HepG2 (cell line): ENCODE data around the gene LBX2. TPM values are rescaled to one million over a fixed set of nuclear protein-coding genes. Genes with fewer than 3 reads are reported as not detected.

ENCODE experiments used
- BRF2 ChIP-seq: sonication (generic); formaldehyde crosslinking; IDR thresholded peaks from 2 replicates; pipeline ENCODE4 v1.8.1; 2022; ENCODE audit warnings: mild to moderate bottlenecking, missing genetic modification reagents
- ELF4 ChIP-seq: sonication (generic); formaldehyde crosslinking; IDR thresholded peaks from 2 replicates; pipeline ENCODE4 v1.5.0; 2020; ENCODE audit warnings: missing genetic modification reagents, mild to moderate bottlenecking, moderate library complexity, borderline replicate concordance
- ETV5 ChIP-seq: IDR thresholded peaks from 2 replicates; pipeline ENCODE4 v1.6.1; 2018; ENCODE audit warnings: missing biosample characterization, missing genetic modification reagents, inconsistent platforms, borderline replicate concordance
- FOXK1 ChIP-seq: sonication (generic); formaldehyde crosslinking; IDR thresholded peaks from 2 replicates; pipeline ENCODE4 v1.4.0; 2020; ENCODE audit warnings: low read depth, missing genetic modification reagents, borderline replicate concordance
- HHEX ChIP-seq: IDR thresholded peaks from 2 replicates; pipeline ENCODE4 v1.6.1; 2016; ENCODE audit warnings: control low read depth
- HNF4A ChIP-seq: sonication (generic); formaldehyde crosslinking; IDR thresholded peaks from 2 replicates; pipeline ENCODE4 v1.4.0; 2020; ENCODE audit warnings: missing genetic modification reagents
- JARID2 ChIP-seq: sonication (generic); formaldehyde crosslinking; IDR thresholded peaks from 2 replicates; pipeline ENCODE4 v1.8.1; 2023; ENCODE audit warnings: missing genetic modification reagents, inconsistent platforms; ENCODE audit not compliant: insufficient replicate concordance
- PHB2 ChIP-seq: fragments of 450-650 bp; IDR thresholded peaks from 2 replicates; pipeline ENCODE4 v1.6.1; 2018; ENCODE audit not compliant: partially characterized antibody
- SMAD1 ChIP-seq: sonication (generic); formaldehyde crosslinking; IDR thresholded peaks from 2 replicates; pipeline ENCODE4 v1.4.0; 2020; ENCODE audit warnings: missing genetic modification reagents, low read depth, mild to moderate bottlenecking, borderline replicate concordance
- ZFP41 ChIP-seq: sonication (generic); formaldehyde crosslinking; IDR thresholded peaks from 2 replicates; pipeline ENCODE4 v1.4.0; 2020; ENCODE audit warnings: mild to moderate bottlenecking, missing genetic modification reagents, borderline replicate concordance
- ZNF333 ChIP-seq: sonication (generic); formaldehyde crosslinking; IDR thresholded peaks from 2 replicates; pipeline ENCODE4 v1.4.0; 2020; ENCODE audit warnings: mild to moderate bottlenecking, missing genetic modification reagents, borderline replicate concordance
- ZNF335 ChIP-seq: sonication (generic); formaldehyde crosslinking; IDR thresholded peaks from 2 replicates; pipeline ENCODE4 v1.4.0; 2020; ENCODE audit warnings: missing genetic modification reagents
- ZNF770 ChIP-seq: sonication (generic); formaldehyde crosslinking; IDR thresholded peaks from 2 replicates; pipeline ENCODE4 v1.5.0; 2020; ENCODE audit warnings: mild to moderate bottlenecking, missing genetic modification reagents
- ZZZ3 ChIP-seq: sonication (generic); formaldehyde crosslinking; IDR thresholded peaks from 2 replicates; pipeline ENCODE4 v1.4.0; 2020; ENCODE audit warnings: missing genetic modification reagents, mild to moderate bottlenecking, borderline replicate concordance
- polyA plus RNA-seq, 8 experiments: library from polyadenylated mRNA; depleted of rRNA in 3 of 8; stranded (reverse) in 7 of 8; unstranded in 1 of 8; fragments of >200 nt; fragmentation: Illumina TruSeq in 4 of 8; extraction: Trizol in 4 of 8; gene quantifications; 2 replicates each; pipeline versions ENCODE4 v1.2.1 to v1.2.3, GENCODE V29; 2011 to 2016; ENCODE audit warnings: low read depth in 4 of 8, missing spikeins in 1 of 8, mixed read lengths in 1 of 8; ENCODE audit not compliant: insufficient read depth in 1 of 8
- total RNA-seq, 5 experiments: library from RNA; depleted of rRNA; stranded (reverse); fragments of >200 nt; fragmentation: Illumina TruSeq; extraction: Trizol; gene quantifications; 2 replicates each; pipeline ENCODE4 v1.2.3, GENCODE V29; 2016; ENCODE audit warnings: low read depth in 1 of 5
- TF ChIP-seq, protein P1 (sequence below): sonication (generic); formaldehyde crosslinking; IDR thresholded peaks from 2 replicates; pipeline ENCODE4 v1.5.0; 2020; ENCODE audit warnings: mild to moderate bottlenecking, missing genetic modification reagents
- TF ChIP-seq, protein P2 (sequence below): sonication (generic); formaldehyde crosslinking; IDR thresholded peaks from 2 replicates; pipeline ENCODE4 v1.8.1; 2022; ENCODE audit warnings: low read depth, mild to moderate bottlenecking, missing genetic modification reagents
- TF ChIP-seq, protein P3 (sequence below): sonication (generic); formaldehyde crosslinking; IDR thresholded peaks from 2 replicates; pipeline ENCODE4 v1.8.1; 2023; ENCODE audit warnings: missing genetic modification reagents, mild to moderate bottlenecking, borderline replicate concordance

Gene LBX2
- total and polyA plus RNA-seq, 2 of the 13 experiments (the other 11 are each of a cell fraction or from before 2014, with no cell fraction given) = 6.4 to 8.1 TPM

DNA sequence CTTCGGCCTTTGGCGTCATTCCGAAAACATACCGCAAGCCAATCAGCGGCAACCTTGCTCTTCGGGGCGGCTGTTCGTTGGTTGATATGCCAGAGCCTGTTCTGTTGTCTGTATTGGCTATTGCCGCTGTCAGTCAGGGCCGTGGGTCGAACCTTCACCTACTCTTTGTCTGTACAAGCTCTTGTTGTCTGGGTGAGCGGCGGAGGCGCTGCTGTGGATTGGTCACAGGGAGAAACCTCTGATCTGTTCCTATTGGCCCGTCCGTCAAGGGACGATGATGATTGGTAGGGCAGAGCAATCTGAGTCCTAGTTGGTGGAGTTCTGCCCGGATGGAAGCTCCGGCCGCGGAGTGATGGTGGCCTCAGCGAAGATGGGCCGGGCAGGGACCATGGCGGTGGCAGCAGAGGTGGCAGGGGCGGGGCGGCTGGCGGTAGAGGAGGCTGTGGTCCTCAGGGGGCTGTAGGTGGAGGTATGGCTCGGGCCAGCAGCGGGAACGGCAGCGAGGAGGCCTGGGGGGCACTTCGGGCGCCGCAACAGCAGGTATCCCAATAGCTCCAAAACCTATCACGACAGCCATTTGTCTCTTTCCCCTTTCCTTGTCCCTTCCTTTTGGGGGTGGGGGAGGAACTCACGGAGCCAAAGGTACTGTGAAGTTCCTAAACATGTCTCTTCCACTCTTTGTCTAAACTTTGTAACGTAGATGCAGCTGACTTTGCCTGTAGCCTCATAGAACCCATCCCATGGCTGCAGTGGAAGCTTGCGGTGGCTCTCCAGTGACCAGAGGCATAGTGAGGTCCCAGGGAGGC, 41.1 kb downstream of the LBX2 start, which contains the start of gene WBP1 (continued):
- TF ChIP-seq BRF2 (CRISPR knock-in tag) (no peak), ZFP41 (CRISPR knock-in tag) (peak; percentile 14; the same call in 1 of the 2 replicates), ELF4 (CRISPR knock-in tag) (no peak), ZZZ3 (0 out of 2 replicates have a peak, but pooled peaks have one; percentile 8), HNF4A (CRISPR knock-in tag) (0 out of 2 replicates have a peak, but pooled peaks have one; percentile 3), FOXK1 (CRISPR knock-in tag) (peak; percentile 80), HHEX (no peak), JARID2 (CRISPR knock-in tag) (no peak), ZNF770 (no peak), SMAD1 (CRISPR knock-in tag) (no peak; the same call in 1 of the 2 replicates), ETV5 (CRISPR knock-in tag) (no peak), ZNF333 (CRISPR knock-in tag) (no peak; the same call in 1 of the 2 replicates), PHB2 (no peak), ZNF335 (CRISPR knock-in tag) (0 out of 2 replicates have a peak, but pooled peaks have one; percentile 13)
- TF ChIP-seq, protein P1, sequence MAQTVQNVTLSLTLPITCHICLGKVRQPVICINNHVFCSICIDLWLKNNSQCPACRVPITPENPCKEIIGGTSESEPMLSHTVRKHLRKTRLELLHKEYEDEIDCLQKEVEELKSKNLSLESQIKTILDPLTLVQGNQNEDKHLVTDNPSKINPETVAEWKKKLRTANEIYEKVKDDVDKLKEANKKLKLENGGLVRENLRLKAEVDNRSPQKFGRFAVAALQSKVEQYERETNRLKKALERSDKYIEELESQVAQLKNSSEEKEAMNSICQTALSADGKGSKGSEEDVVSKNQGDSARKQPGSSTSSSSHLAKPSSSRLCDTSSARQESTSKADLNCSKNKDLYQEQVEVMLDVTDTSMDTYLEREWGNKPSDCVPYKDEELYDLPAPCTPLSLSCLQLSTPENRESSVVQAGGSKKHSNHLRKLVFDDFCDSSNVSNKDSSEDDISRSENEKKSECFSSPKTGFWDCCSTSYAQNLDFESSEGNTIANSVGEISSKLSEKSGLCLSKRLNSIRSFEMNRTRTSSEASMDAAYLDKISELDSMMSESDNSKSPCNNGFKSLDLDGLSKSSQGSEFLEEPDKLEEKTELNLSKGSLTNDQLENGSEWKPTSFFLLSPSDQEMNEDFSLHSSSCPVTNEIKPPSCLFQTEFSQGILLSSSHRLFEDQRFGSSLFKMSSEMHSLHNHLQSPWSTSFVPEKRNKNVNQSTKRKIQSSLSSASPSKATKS (CRISPR knock-in tag) = peak; percentile 74; the same call in 1 of the 2 replicates
- TF ChIP-seq, protein P2, sequence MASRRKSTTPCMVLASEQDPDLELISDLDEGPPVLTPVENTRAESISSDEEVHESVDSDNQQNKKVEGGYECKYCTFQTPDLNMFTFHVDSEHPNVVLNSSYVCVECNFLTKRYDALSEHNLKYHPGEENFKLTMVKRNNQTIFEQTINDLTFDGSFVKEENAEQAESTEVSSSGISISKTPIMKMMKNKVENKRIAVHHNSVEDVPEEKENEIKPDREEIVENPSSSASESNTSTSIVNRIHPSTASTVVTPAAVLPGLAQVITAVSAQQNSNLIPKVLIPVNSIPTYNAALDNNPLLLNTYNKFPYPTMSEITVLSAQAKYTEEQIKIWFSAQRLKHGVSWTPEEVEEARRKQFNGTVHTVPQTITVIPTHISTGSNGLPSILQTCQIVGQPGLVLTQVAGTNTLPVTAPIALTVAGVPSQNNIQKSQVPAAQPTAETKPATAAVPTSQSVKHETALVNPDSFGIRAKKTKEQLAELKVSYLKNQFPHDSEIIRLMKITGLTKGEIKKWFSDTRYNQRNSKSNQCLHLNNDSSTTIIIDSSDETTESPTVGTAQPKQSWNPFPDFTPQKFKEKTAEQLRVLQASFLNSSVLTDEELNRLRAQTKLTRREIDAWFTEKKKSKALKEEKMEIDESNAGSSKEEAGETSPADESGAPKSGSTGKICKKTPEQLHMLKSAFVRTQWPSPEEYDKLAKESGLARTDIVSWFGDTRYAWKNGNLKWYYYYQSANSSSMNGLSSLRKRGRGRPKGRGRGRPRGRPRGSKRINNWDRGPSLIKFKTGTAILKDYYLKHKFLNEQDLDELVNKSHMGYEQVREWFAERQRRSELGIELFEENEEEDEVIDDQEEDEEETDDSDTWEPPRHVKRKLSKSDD (CRISPR knock-in tag) = peak; percentile 78; the same call in 1 of the 2 replicates
- TF ChIP-seq, protein P3, sequence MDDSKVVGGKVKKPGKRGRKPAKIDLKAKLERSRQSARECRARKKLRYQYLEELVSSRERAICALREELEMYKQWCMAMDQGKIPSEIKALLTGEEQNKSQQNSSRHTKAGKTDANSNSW = peak; percentile 86; the same call in 1 of the 2 replicates
